CD4-positive, alpha-beta T cell treated with Interferon alpha-2 for 1 hour (primary cell): ENCODE measurements around the gene MMP2.
A peak's percentile ranks its signal among the peaks of the same experiment; 100 is the strongest.

Experiments
- DNase-seq, 2 donors: peaks; one replicate each; pipeline ENCODE4 v3.0.0-alpha.2; 2020 to 2022

Gene MMP2

GRCh38 chr16:55495616-55496289 is 16.8 kb downstream of the MMP2 start:
- DNase-seq, result no peak

- DNase-seq, result no peak
Measured at GRCh38 chr16:55496509-55497145, 17.6 kb downstream of the MMP2 start.

GRCh38 chr16:55497558-55497957 is 18.6 kb downstream of the MMP2 start:
- no peak for DNase-seq

- DNase-seq, result no peak
Measured at GRCh38 chr16:55498101-55498500, 19.1 kb downstream of the MMP2 start.

- no peak for DNase-seq
Measured at GRCh38 chr16:55499281-55499680, 20.3 kb downstream of the MMP2 start.

- DNase-seq, result no peak
Measured at GRCh38 chr16:55499951-55500529, 21.0 kb downstream of the MMP2 start.

GRCh38 chr16:55500530-55501011 is 21.6 kb downstream of the MMP2 start:
- DNase-seq, result no peak

GRCh38 chr16:55501549-55502322 is 22.7 kb downstream of the MMP2 start:
- no peak for DNase-seq

- no peak for DNase-seq
Measured at GRCh38 chr16:55502801-55503366, 23.9 kb downstream of the MMP2 start.

GRCh38 chr16:55503726-55504550 is 24.9 kb downstream of the MMP2 start:
- DNase-seq, result no peak

- no peak for DNase-seq
Measured at GRCh38 chr16:55505333-55506015, 26.5 kb downstream of the MMP2 start.

- no peak for DNase-seq
Measured at GRCh38 chr16:55506083-55506482, 27.1 kb downstream of the MMP2 start.

- no peak for DNase-seq
Measured at GRCh38 chr16:55506708-55507107, 27.7 kb downstream of the MMP2 start.

- no peak for DNase-seq
Measured at GRCh38 chr16:55508271-55508921, 29.4 kb downstream of the MMP2 start.

- DNase-seq, result peak; percentile 31 to 64
Measured at GRCh38 chr16:55508941-55509931, 30.2 kb downstream of the MMP2 start, which contains the start of gene LPCAT2. TSS of gene LPCAT2 (plus strand) at chr16:55509072. CDS start at chr16:55509182, 110 bp downstream.

- no peak for DNase-seq
Measured at GRCh38 chr16:55510185-55510805, 31.3 kb downstream of the MMP2 start.

GRCh38 chr16:55512941-55513340 is 33.9 kb downstream of the MMP2 start:
- DNase-seq, result no peak

- DNase-seq, result no peak
Measured at GRCh38 chr16:55513616-55514015, 34.6 kb downstream of the MMP2 start.

- DNase-seq, result no peak
Measured at GRCh38 chr16:55515111-55515510, 36.1 kb downstream of the MMP2 start.
